Breast epithelium (tissue), 3 donors: Measurements from ENCODE around the gene WWC1.

Source experiments
- POLR2A ChIP-seq: fragments of 450-650 bp; IDR thresholded peaks from one replicate; pipeline ENCODE4 v1.6.1; 2016; ENCODE audit warnings: antibody characterized with exemption, mild to moderate bottlenecking, moderate library complexity
- POLR2AphosphoS5 ChIP-seq, 3 donors: sonication (generic); formaldehyde crosslinking; IDR thresholded peaks; one replicate each; pipeline ENCODE4 v1.6.1; 2017; ENCODE audit warnings: antibody characterized with exemption in 3 of 3
- TF ChIP-seq, protein P1 (sequence below), 3 donors: fragments of 450-650 bp; IDR thresholded peaks; one replicate each; pipeline ENCODE4 v1.5.1; 2016 to 2017; ENCODE audit warnings: antibody characterized with exemption in 3 of 3, mild to moderate bottlenecking in 3 of 3, moderate library complexity in 3 of 3

DNA sequence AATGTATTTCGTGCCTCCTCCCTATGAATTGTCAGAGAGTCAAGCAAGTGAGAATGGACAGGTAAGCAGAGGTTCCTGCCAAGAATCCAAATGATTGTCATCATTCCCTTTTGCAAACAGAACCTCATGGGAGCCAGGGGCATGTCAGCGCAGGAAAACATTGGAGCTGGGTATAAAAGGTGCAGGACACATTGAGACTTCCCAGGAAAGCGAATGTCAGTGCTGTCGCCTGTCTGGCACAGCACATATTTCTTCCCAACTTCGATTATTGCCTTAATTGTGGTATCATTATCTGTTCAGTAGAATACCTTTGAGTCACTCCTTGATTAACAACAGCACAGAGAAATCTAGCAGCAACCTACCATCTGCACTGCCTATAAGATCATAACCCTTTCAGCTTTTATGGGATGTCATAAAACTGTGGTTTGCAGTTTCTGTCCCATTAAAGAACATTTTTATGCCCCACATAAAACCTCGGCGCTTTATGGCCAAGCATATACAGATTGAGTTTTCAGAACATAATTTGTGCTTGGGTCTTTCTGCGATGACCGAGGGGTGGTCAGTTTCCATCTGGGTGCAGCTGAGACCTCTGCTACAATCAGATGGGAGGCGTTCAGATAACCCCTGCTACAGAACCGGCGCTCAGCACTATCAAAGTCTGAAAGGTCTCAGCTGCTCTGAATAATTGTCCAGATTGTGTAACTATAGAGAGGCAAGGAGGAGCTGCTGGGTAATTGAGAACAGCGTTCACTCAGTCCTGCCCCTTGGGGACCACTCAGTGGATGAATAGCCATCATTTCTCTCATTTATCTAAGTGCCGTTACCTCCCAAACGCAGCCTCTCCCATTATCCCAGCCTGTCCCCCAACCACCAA, 30.9 kb upstream of the WWC1 start:
- TF ChIP-seq POLR2AphosphoS5 (IDR thresholded peaks at IDR 0.05) (no peak), POLR2A (no peak)
- TF ChIP-seq, protein P1, sequence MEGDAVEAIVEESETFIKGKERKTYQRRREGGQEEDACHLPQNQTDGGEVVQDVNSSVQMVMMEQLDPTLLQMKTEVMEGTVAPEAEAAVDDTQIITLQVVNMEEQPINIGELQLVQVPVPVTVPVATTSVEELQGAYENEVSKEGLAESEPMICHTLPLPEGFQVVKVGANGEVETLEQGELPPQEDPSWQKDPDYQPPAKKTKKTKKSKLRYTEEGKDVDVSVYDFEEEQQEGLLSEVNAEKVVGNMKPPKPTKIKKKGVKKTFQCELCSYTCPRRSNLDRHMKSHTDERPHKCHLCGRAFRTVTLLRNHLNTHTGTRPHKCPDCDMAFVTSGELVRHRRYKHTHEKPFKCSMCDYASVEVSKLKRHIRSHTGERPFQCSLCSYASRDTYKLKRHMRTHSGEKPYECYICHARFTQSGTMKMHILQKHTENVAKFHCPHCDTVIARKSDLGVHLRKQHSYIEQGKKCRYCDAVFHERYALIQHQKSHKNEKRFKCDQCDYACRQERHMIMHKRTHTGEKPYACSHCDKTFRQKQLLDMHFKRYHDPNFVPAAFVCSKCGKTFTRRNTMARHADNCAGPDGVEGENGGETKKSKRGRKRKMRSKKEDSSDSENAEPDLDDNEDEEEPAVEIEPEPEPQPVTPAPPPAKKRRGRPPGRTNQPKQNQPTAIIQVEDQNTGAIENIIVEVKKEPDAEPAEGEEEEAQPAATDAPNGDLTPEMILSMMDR (IDR thresholded peaks at IDR 0.05), result no peak
